B cell (primary cell): Measurements from ENCODE around the gene CTRL.

ENCODE experiments used
- CTCF ChIP-seq: fragments of 200-600 bp; IDR thresholded peaks from one replicate; pipeline ENCODE4 v1.8.0; 2022; ENCODE audit warnings: antibody characterized with exemption, mild to moderate bottlenecking
- EZH2 ChIP-seq: IDR thresholded peaks from 2 replicates; pipeline ENCODE4 v1.6.1; 2012; ENCODE audit warnings: borderline replicate concordance, low read depth, mild to moderate bottlenecking, moderate library complexity, low read length; ENCODE audit not compliant: insufficient read depth, poor library complexity, severe bottlenecking

- TF ChIP-seq CTCF (no peak), EZH2 (no peak)
These were observed 917 bp downstream of the CTRL start for GRCh38 chr16:67930678-67931211.
